Liver (tissue), 9 donors: ENCODE data around the gene SAMD4A. TPM values are rescaled to one million over a fixed set of nuclear protein-coding genes. Genes with fewer than 3 reads are reported as not detected.

Experiments used
- DNase-seq: peaks from one replicate; pipeline ENCODE4 v3.0.0-alpha.2; 2017; ENCODE audit warnings: low spot score
- H3K27ac ChIP-seq, 2 donors: one replicate each; pipeline ENCODE4 v1.7.0; 2013; ENCODE audit warnings: inconsistent platforms in 2 of 2, low read length in 2 of 2, control low read depth in 1 of 2, low read depth in 1 of 2, mild to moderate bottlenecking in 1 of 2
- H3K27me3 ChIP-seq, 4 donors: one replicate each; pipeline versions ENCODE4 v1.6.1 to v1.7.0; 2013; ENCODE audit warnings: low read length in 3 of 4, inconsistent platforms in 1 of 4, mild to moderate bottlenecking in 1 of 4, moderate library complexity in 1 of 4; ENCODE audit not compliant: control insufficient read depth in 4 of 4, insufficient read depth in 4 of 4
- H3K36me3 ChIP-seq, 4 donors: one replicate each; pipeline versions ENCODE4 v1.6.1 to v1.7.0; 2013; ENCODE audit warnings: low read length in 3 of 4, mild to moderate bottlenecking in 3 of 4, low read depth in 1 of 4, moderate library complexity in 1 of 4; ENCODE audit not compliant: control insufficient read depth in 4 of 4, insufficient read depth in 3 of 4
- H3K4me1 ChIP-seq, 4 donors: one replicate each; pipeline versions ENCODE4 v1.6.1 to v1.7.0; 2013; ENCODE audit warnings: low read length in 3 of 4, mild to moderate bottlenecking in 3 of 4, moderate library complexity in 1 of 4; ENCODE audit not compliant: control insufficient read depth in 4 of 4, insufficient read depth in 4 of 4
- H3K4me3 ChIP-seq, 3 donors: one replicate each; pipeline versions ENCODE4 v1.6.1 to v1.7.0; 2013; ENCODE audit warnings: low read length in 3 of 3, control low read depth in 1 of 3, low read depth in 1 of 3, mild to moderate bottlenecking in 1 of 3
- H3K9ac ChIP-seq, 2 donors: one replicate each; pipeline ENCODE4 v1.7.0; 2013; ENCODE audit warnings: low read length in 2 of 2, mild to moderate bottlenecking in 2 of 2, moderate library complexity in 2 of 2, control low read depth in 1 of 2, low read depth in 1 of 2
- H3K9me3 ChIP-seq, 4 donors: one replicate each; pipeline versions ENCODE4 v1.6.1 to v1.7.0; 2013; ENCODE audit warnings: low read length in 3 of 4; ENCODE audit not compliant: control insufficient read depth in 4 of 4
- CTCF ChIP-seq: fragments of 150-350 bp; IDR thresholded peaks from 2 replicates; pipeline ENCODE4 v1.5.1; 2017; ENCODE audit warnings: improper control_type of control experiment, low read depth, low read length; ENCODE audit not compliant: missing input control
- EGR1 ChIP-seq, 2 donors: IDR thresholded peaks; 2 replicates each; pipeline ENCODE4 v1.6.1; 2016 to 2018; ENCODE audit warnings: antibody characterized with exemption in 2 of 2, low read depth in 2 of 2
- FOXA1 ChIP-seq: IDR thresholded peaks from 2 replicates; pipeline ENCODE4 v1.6.1; 2016; ENCODE audit warnings: antibody characterized with exemption
- GABPA ChIP-seq, 2 donors: IDR thresholded peaks in 1 of 2; conservative IDR thresholded peaks in 1 of 2; 2 replicates each; pipeline ENCODE4 v1.6.1; 2016; ENCODE audit warnings: antibody characterized with exemption in 2 of 2, mild to moderate bottlenecking in 1 of 2, moderate library complexity in 1 of 2
- HNF4A ChIP-seq, 2 donors: conservative IDR thresholded peaks; 2 replicates each; pipeline ENCODE4 v1.6.1; 2016; ENCODE audit warnings: antibody characterized with exemption in 2 of 2, mild to moderate bottlenecking in 2 of 2
- HNF4G ChIP-seq: IDR thresholded peaks from 2 replicates; pipeline ENCODE4 v1.6.1; 2016; ENCODE audit warnings: antibody characterized with exemption
- JUND ChIP-seq, 2 donors: IDR thresholded peaks; 2 replicates each; pipeline ENCODE4 v1.6.1; 2016; ENCODE audit warnings: antibody characterized with exemption in 2 of 2
- MAX ChIP-seq: IDR thresholded peaks from 2 replicates; pipeline ENCODE4 v1.6.1; 2016; ENCODE audit warnings: antibody characterized with exemption
- TAF1 ChIP-seq: conservative IDR thresholded peaks from 2 replicates; pipeline ENCODE4 v1.6.1; 2016; ENCODE audit warnings: antibody characterized with exemption, mild to moderate bottlenecking
- YY1 ChIP-seq: IDR thresholded peaks from 2 replicates; pipeline ENCODE4 v1.6.1; 2016; ENCODE audit warnings: antibody characterized with exemption, mild to moderate bottlenecking
- WGBS: extraction: QIAGEN DNeasy Blood & Tissue Kit; methylation state at CpG from one replicate; pipeline ENCODE4 v1.1.7; 2013; 5-methylcytosine and 5-hydroxymethylcytosine counted together
- polyA plus RNA-seq, 2 donors: library from polyadenylated mRNA; stranded (reverse) in 1 of 2; unstranded in 1 of 2; fragments of 200-250 nt in 1 of 2; fragments of >200 nt in 1 of 2; fragmentation: Nextera tagmentation in 1 of 2; extraction: Ambion mirVana in 1 of 2; gene quantifications; one replicate each; pipeline versions ENCODE4 v1.2.1 to v1.2.3, GENCODE V29; 2013 to 2015
- total RNA-seq, 2 donors: library from RNA; depleted of rRNA; stranded (reverse); fragments of >200 nt; gene quantifications; one replicate each; pipeline ENCODE4 v1.2.3, GENCODE V29; 2014
- TF ChIP-seq, protein P1 (sequence below): IDR thresholded peaks from 2 replicates; pipeline ENCODE4 v1.6.1; 2016; ENCODE audit warnings: antibody characterized with exemption, mild to moderate bottlenecking
- donor health status: healthy.
- donor health status: healthy.
- donor health status: healthy.
- donor health status: healthy.
- donor health status: healthy.

The SAMD4A gene
- total and polyA plus RNA-seq, 4 donors: 4.3 to 17.8 (median 8.1) TPM

GRCh38 chr14:54673193-54674045, 106.5 kb downstream of the SAMD4A start:
- peaks cover 0 to 3% (median 0%) of the 10 kb centered on the region in 4 donors for H3K4me1 ChIP-seq
- H3K27ac ChIP-seq: no peak overlapping the region
- no peaks in the 10 kb centered on the region for H3K9me3 ChIP-seq
- no peak overlapping the region for H3K9ac ChIP-seq
- H3K27me3 ChIP-seq: no peaks in the 10 kb centered on the region
- DNase-seq: no peak
- WGBS: 87% methylated on average over 13 of the region's 13 CpGs
- no peak overlapping the region for H3K4me3 ChIP-seq
- TF ChIP-seq JUND (IDR thresholded peaks at IDR 0.05) (no peak), HNF4G (no peak), YY1 (no peak), MAX (no peak)
- TF ChIP-seq, protein P1, sequence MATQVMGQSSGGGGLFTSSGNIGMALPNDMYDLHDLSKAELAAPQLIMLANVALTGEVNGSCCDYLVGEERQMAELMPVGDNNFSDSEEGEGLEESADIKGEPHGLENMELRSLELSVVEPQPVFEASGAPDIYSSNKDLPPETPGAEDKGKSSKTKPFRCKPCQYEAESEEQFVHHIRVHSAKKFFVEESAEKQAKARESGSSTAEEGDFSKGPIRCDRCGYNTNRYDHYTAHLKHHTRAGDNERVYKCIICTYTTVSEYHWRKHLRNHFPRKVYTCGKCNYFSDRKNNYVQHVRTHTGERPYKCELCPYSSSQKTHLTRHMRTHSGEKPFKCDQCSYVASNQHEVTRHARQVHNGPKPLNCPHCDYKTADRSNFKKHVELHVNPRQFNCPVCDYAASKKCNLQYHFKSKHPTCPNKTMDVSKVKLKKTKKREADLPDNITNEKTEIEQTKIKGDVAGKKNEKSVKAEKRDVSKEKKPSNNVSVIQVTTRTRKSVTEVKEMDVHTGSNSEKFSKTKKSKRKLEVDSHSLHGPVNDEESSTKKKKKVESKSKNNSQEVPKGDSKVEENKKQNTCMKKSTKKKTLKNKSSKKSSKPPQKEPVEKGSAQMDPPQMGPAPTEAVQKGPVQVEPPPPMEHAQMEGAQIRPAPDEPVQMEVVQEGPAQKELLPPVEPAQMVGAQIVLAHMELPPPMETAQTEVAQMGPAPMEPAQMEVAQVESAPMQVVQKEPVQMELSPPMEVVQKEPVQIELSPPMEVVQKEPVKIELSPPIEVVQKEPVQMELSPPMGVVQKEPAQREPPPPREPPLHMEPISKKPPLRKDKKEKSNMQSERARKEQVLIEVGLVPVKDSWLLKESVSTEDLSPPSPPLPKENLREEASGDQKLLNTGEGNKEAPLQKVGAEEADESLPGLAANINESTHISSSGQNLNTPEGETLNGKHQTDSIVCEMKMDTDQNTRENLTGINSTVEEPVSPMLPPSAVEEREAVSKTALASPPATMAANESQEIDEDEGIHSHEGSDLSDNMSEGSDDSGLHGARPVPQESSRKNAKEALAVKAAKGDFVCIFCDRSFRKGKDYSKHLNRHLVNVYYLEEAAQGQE: no peak
- peaks cover 0 to 3% (median 0%) of the 10 kb centered on the region in 4 donors for H3K36me3 ChIP-seq

GRCh38 chr14:54674046-54674741, 107.3 kb downstream of the SAMD4A start:
- Histone ChIP-seq H3K27ac (no peak overlapping the region), H3K9ac (no peak overlapping the region), H3K27me3 (no peaks in the 10 kb centered on the region), H3K4me1 (peaks cover 0 to 3% (median 0%) of the 10 kb centered on the region in 4 donors), H3K4me3 (no peak overlapping the region), H3K36me3 (peaks cover 0 to 3% (median 0%) of the 10 kb centered on the region in 4 donors), H3K9me3 (no peaks in the 10 kb centered on the region)
- WGBS: 44% methylated on average over 3 of the region's 3 CpGs
- DNase-seq: no peak
- TF ChIP-seq FOXA1: no peak
- no peak for TF ChIP-seq TAF1
- no peak for TF ChIP-seq EGR1 (IDR thresholded peaks at IDR 0.05; ENCODE audit: low read depth in 2 of 2)
- no peak for TF ChIP-seq HNF4A (conservative IDR thresholded peaks at IDR 0.05)
- no peak for TF ChIP-seq JUND (IDR thresholded peaks at IDR 0.05)
- no peak for TF ChIP-seq YY1
- no peak for TF ChIP-seq CTCF
- TF ChIP-seq HNF4G: no peak
- no peak for TF ChIP-seq GABPA (IDR thresholded peaks at IDR 0.05 in 1 of 2, conservative IDR thresholded peaks at IDR 0.05 in 1 of 2)
